Stimulated activated naive CD8-positive, alpha-beta T cell treated with anti-CD3 and anti-CD28 coated beads, Interleukin-15, Interleukin-2, amounts not matched to agents 100 U/mL and 50 U/mL, for 24 hours (primary cell): ENCODE measurements around the gene C4orf17.
"Not testable (repeated sequence)": the region's sequence is repeated elsewhere in the genome, so short reads cannot be mapped to it uniquely, and the experiment has no call there.

ENCODE experiments used
- ATAC-seq: fragments of 150-1000 bp; cut with Tn5 transposase; one replicate; pipeline ENCODE4 v1.10.0; 2021
- DNase-seq: peaks from one replicate; pipeline ENCODE4 v3.0.0; 2021

C4orf17 gene

DNA sequence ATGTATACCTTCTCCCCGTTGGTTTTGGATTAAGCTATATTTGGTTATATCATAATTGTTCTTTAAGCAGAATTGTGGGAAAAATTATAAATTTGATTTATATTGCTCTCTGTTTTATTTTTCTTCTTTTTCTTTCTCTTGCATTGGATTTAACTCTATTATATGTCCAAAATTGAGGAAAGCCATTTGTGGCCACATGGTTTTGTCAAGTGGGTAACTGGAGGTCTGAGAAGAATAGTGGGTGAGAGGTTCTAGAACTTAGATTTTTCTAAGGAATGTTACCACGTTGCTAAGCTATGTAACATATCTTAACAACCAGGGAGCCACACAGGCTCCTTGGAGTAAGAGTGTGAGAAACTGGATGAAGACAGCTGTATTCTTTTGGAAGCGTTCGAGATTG, at the start of gene C4orf17:
Gene C4orf17, plus strand, starts transcription at position 301 of the 400 bp plus-strand sequence. CDS start 2,061 bp downstream, outside the sequence.
- DNase-seq (no peak), ATAC-seq (no peak)

DNA sequence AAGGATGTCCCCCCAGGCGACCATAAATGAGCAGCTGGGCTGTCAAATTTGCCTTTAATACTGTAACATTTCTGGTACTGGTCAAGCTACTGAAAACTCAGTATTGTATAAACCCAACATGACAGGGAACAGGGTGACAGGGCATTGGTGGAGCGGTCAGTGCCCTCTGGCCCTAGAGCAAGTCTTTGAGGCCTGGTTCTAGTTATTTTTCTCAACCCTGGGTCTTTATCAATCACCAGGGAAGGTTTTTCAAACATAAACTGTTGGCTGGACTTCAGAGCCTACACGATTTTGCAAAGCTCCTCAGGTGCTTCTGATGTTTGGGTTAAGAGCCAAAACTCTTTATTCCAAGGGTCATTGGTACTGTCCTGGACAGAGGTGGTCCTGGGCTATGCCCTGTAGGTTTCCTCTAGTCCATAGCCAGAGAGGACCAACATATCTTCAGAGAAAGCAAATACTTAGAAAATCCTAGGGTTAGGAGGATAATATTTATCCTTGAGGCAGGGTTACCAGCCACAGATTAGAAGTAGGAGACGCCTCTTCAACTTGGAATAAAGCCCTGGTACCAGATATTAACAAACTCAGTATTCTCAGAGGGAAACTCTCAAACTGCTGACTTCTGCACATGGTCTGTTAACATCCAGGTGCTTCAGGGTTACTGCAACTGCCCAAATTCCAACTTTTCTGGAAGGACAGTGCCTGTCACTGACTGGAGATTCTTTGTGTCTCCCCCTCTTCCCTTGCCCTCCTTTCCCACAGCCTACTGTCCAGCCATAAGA, 49.0 kb upstream of the C4orf17 start:
- no peak for DNase-seq
- ATAC-seq, result no peak

GRCh38 chr4:99462875-99463464, 47.9 kb upstream of the C4orf17 start:
- ATAC-seq (peak; percentile 61), DNase-seq (peak; percentile 45)

DNA sequence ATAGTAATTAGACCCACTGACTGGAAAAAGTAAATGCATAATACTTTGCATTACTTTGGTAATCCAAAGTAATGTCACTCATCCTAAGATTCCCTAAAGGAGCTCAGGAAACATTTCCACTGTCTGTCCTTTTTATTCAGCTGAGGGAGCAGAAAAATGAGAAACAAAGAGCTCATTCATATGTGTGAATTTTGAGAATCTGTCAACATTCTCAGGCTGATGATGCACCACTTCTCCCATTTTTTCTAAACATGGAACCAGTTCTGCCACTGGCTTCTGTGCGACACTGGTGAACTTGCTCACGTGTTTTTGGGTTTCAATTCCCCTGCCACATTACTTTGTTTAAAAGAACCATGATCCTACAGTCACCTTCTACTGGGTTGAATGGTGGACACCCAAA, 47.3 kb upstream of the C4orf17 start:
- ATAC-seq, result no peak
- DNase-seq, result no peak

GRCh38 chr4:99467887-99468286, 42.9 kb upstream of the C4orf17 start:
- ATAC-seq, result no peak
- DNase-seq, result no peak

DNA sequence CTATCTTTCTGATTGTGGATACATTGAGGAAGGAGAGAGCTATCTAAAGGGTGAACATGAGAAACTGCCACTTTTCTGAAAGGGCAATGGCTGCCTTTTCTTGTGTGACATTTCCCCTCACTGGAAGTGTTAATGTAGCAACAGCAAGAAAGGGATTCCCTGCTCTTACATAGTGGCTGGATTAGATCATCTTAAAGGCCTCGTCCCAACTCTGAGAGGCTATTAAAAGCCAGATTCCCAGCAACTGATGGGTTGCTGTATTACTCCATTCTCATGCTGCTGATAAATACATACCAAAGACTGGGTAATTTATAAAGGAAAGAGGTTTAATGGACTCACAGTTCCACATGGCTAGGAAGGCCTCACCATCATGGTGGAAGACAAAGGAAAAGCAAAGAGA, 41.9 kb upstream of the C4orf17 start:
- no peak for ATAC-seq
- no peak for DNase-seq

DNA sequence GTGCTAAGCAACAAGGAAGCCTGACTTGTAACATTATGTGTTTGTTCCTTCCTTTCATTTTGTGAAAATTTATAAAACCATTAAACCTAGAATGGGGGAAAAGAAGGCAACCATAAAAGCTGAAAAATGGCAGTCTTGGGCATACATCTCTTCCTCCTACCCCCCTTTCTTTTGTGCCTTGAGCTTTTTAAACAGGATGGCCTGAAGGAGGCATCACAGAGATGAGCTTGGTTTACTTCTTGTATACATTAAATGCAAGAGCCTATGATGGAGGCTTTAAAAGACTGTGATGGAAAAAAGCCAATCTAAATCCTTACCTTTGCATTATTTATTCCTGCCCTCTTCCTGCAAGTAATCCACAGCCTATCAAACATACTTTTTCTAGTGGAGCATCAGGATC, 39.5 kb upstream of the C4orf17 start:
- no peak for DNase-seq
- ATAC-seq, result no peak

GRCh38 chr4:99471896-99472295, 38.9 kb upstream of the C4orf17 start:
- DNase-seq (no peak), ATAC-seq (no peak)

DNA sequence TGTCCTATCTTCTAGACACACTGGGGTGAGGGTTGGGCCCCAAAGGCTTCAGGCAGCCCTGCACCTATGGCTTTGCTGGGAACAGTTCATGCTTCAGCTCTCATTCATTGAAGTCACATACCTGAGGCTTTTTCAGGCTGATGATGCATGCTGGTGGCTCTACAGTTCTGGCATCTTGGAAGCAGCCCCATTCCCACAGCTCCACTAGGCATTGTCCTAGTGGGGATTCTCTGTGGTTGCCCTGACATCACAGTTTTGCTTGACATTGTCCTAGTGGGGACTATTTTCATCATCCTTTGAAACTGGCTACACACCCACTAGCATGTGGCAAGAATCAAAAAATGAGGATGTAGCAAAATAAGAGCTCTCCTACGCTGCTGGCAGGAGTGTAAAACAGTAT, 37.7 kb upstream of the C4orf17 start:
- DNase-seq (no peak), ATAC-seq (no peak)

DNA sequence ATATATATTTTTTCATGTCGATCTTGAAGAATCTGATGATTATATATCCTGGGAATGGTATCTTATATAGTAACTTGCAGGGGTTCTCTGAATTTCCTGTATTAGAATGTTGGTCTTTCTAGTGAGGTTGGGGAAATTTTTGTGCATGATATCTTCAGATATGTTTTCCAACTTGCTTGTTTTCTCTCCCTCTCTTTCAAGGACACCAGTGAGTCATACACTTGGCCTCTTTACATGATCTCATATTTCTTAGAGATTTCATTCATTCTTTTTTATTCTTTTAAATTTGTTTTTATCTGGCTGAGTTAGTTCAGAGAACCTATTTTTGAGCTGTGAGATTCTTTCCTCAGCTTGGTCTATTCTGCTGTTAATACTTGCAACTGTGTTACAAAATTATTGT, 27.2 kb upstream of the C4orf17 start:
- ATAC-seq (no peak), DNase-seq (no peak)

- DNase-seq, result no peak
- no peak for ATAC-seq
Observed at GRCh38 chr4:99485212-99485611, 25.6 kb upstream of the C4orf17 start.

- ATAC-seq, result not testable (repeated sequence)
Observed at GRCh38 chr4:99486648-99487047, 24.2 kb upstream of the C4orf17 start.

DNA sequence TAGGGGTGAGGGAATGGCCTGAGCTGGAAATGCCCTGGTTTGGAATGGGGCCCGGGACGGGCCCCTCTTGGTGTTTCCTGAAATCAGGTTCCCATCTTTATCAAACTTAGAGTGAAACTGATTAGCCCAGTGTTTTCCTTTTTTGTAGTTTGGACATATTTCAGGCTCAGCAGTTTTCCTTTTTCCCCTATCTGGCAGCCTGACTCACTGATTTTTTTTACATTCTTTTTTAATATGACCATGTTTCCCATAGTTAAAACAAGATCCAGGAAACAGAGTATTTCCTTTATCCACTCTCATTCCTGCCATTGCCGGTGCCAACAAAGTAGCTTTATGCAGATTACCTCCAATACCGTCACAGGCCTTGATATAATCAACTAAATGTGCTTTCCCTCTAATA, 20.5 kb upstream of the C4orf17 start:
- ATAC-seq (no peak), DNase-seq (no peak)

More at GRCh38 chr4:99486648-99487047, 24.2 kb upstream of the C4orf17 start:
- not testable (repeated sequence) for DNase-seq

DNA sequence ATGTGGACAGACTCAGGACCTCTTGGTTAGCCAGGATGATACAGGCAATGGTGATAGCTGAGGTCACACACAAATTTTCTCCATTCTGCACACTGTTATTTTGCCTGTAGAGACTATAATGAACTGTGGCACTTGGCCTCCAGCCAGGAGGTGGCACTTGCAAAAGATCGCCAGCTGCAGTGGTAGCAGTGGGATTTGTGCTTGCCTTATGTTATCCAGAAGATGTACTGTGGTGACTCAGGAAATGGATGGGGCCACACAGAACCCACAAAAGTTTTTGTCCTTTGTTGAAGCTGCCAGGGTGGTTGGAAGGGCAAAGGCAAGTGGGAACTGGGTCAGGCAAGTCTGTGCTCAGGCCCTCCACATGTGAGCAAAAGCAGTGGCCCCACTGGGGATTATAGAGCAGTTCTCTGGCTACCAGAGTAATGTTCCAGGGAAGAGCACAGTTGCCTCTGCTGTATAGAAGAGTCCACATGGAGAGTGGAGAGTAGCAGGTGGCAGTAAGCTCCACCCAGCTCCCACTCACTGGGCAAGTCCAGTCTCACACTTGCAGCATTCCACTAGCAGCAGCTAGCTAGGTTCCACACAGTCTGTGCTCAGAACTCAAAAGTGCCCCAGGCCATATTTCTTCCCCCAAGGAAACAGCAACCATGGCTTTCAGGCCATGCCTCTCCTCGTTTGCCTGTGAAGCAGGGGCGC, 5.9 kb upstream of the C4orf17 start:
- no peak for DNase-seq
- no peak for ATAC-seq

GRCh38 chr4:99506781-99507180, 4.0 kb upstream of the C4orf17 start:
- DNase-seq, result no peak
- no peak for ATAC-seq

- peak; percentile 23 for ATAC-seq
Observed at GRCh38 chr4:99507349-99507748, 3.5 kb upstream of the C4orf17 start.

DNA sequence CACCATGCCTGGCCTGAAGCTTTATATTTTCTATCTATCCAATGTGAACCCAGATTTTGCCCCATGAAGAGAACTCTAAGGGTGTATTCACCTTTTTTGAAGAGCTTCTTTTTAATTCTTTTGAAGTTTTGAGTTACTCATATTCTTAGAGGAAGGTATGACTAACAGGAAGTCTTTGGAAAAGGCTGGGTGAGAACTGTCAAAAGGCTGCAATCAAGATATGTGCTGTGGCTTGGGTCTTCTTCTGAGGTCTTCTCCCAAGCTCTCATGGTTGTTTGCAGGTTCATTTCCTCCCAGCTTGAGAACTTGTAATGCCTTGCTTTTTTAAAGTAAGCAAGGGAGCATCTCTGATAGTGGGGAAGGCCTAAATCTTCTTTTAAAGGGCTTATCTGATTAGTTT, 3.1 kb upstream of the C4orf17 start:
- peak; percentile 7 for DNase-seq
- ATAC-seq, result peak; percentile 88

More at GRCh38 chr4:99507349-99507748, 3.5 kb upstream of the C4orf17 start:
- DNase-seq, result no peak

DNA sequence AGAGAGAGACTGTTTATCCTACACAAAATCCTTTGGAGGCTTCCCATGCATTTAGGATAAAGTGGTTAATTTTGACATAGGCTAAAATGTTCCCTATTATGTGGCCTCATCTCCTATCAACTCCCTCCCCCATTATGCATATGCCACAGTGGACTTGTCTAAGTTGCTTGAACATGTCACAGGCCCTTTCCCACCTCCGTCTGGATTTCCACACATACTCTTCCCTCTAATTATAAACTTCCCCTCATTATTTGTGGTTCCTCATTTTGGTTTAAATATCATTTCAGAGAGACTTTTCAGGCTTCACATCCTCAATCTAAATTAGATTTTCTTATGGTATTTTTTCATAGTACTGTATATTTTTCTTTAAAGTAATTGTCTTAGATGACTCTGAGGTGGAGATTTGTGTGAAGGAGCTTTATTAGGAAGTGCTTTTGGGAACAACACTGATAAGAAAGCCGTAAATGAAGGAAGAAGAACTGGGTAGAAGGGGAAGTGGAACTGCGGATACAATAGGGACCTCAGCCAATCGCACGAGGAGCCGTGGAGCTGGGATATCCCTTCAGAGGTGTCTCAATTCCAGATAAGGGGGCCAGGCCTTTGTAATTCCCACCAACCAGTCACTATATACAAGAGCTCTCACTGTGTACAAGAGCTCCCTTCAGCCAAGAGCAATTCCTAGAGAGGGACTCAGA, 7.9 kb downstream of the C4orf17 start:
- no peak for DNase-seq
- ATAC-seq, result no peak

- no peak for DNase-seq
- no peak for ATAC-seq
Observed at GRCh38 chr4:99529228-99529627, 18.4 kb downstream of the C4orf17 start.

DNA sequence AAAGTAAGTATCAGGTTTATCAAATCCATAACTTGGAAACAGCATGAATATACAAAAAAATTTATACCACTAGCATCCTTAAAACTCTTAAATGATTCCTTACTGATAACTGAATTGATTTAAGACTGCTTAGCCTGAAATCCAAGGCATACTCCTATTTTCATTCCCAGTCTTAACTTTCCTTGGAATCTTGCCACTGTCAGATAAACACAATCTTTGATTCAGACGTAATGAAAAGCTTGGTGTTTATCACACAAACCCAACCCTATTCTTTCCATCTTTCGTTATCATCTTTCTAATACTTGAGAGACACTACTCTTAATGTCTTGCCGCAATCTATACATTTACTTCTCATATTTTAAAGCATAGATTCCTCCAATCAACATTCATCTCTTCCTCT, 19.1 kb downstream of the C4orf17 start:
- ATAC-seq (no peak), DNase-seq (no peak)

DNA sequence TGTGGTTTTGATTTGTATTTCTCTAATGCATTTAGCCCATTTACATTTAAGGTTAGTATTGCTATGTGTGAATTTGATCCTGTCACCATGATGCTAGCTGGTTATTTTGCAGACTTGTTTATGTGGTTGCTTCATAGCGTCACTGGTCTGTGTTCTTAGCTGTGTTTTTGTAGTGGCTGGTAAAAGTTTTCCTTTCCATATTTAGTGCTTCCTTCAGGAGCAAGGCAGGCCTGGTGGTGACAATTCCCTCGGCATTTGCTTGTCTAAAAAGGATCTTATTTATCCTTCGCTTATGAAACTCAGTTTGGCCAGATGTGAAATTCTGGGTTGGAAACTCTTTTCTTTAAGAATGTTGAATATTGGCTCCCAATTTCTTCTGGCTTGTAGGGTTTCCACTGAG, 23.9 kb downstream of the C4orf17 start:
- not testable (repeated sequence) for DNase-seq, ATAC-seq

GRCh38 chr4:99536271-99536670, 25.4 kb downstream of the C4orf17 start:
- ATAC-seq (no peak), DNase-seq (no peak)

DNA sequence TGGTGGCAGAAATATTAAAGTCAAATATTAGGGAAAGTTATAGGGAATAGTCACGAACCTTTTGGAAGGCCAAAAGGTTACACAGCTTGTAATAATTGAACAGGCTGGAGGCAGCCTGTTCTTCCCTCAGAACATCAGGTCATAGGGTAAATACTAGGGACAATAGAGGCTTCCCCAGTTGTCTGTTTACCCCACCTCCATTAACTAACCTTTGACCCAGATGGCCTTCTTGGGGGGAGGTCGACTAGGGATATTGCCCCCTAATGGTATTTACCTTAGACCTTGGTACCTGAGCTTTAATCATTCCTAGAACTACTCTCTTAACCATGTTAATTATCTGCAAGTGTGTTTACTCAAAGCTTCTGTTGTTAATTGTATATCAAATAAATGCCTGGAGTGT, 26.0 kb downstream of the C4orf17 start:
- ATAC-seq, result no peak
- DNase-seq, result no peak
